IMR-90 (cell line): ENCODE results near the gene COL4A1. TPM values are rescaled to one million over a fixed set of nuclear protein-coding genes. Genes with fewer than 3 reads are reported as not detected.
A peak's percentile ranks its signal among the peaks of the same experiment; 100 is the strongest.

Source experiments
- ATAC-seq: fragments of 200-7000 bp; cut with Tn5 transposase; 2 replicates; pipeline ENCODE4 v1.9.1; 2020; ENCODE audit warnings: low read depth, mild to moderate bottlenecking, moderate library complexity
- BruUV-seq: library from RNA; stranded (reverse); fragments of 400-500 nt; replicated peaks from 2 replicates; lab custom pipeline; 2021; lab: Mats Ljungman, UMichigan
- CTCF ChIA-PET: fragments of 300-600 bp; formaldehyde crosslinking; extraction: SDS; loops from one replicate; lab custom pipeline; 2021; ENCODE audit warnings: antibody characterized with exemption; lab: Yijun Ruan, JAX
- POLR2A ChIA-PET: fragments of 300-600 bp; sonication (Branson Sonifier 250); formaldehyde crosslinking; loops from one replicate; lab custom pipeline; 2022; ENCODE audit warnings: antibody characterized with exemption; ENCODE audit not compliant: unreplicated experiment; lab: Charles Lee
- DNase-seq: peaks from one replicate; pipeline ENCODE4 v3.0.0; 2013
- H2AFZ ChIP-seq: replicated peaks from 2 replicates; pipeline ENCODE3; 2013; ENCODE audit warnings: low read length, mild to moderate bottlenecking; ENCODE audit not compliant: poor library complexity
- H2AK5ac ChIP-seq: 2 replicates; pipeline ENCODE4 v1.6.1; 2013; ENCODE audit warnings: low read depth, low read length, inconsistent platforms
- H2AK9ac ChIP-seq: replicated peaks from 2 replicates; pipeline ENCODE3; 2013; ENCODE audit warnings: mild to moderate bottlenecking, low read depth, low read length, moderate library complexity; ENCODE audit not compliant: poor library complexity
- H2BK120ac ChIP-seq: 2 replicates; pipeline ENCODE4 v1.6.1; 2013; ENCODE audit warnings: low read depth, low read length, inconsistent platforms
- H2BK15ac ChIP-seq: 3 replicates; pipeline ENCODE4 v1.6.1; 2013; ENCODE audit warnings: low read depth, low read length, inconsistent platforms
- H2BK20ac ChIP-seq: 2 replicates; pipeline ENCODE4 v1.6.1; 2013; ENCODE audit warnings: low read depth, mild to moderate bottlenecking, inconsistent platforms, low read length, moderate library complexity
- H2BK5ac ChIP-seq: 2 replicates; pipeline ENCODE4 v1.6.1; 2013; ENCODE audit warnings: mild to moderate bottlenecking, low read depth, low read length, inconsistent platforms; ENCODE audit not compliant: poor library complexity, severe bottlenecking
- H3K14ac ChIP-seq: replicated peaks from 2 replicates; pipeline ENCODE4 v1.6.1; 2013; ENCODE audit warnings: low read depth, low read length, inconsistent platforms
- H3K18ac ChIP-seq: 2 replicates; pipeline ENCODE4 v1.6.1; 2013; ENCODE audit warnings: low read depth, low read length, control low read depth
- H3K23ac ChIP-seq: 2 replicates; pipeline ENCODE4 v1.6.1; 2013; ENCODE audit warnings: low read depth, low read length, inconsistent platforms
- H3K27ac ChIP-seq: 2 replicates; pipeline ENCODE4 v1.5.1; 2013; ENCODE audit warnings: mild to moderate bottlenecking, control low read depth, low read length; ENCODE audit not compliant: insufficient read depth
- H3K27me3 ChIP-seq: 2 replicates; pipeline ENCODE4 v1.6.1; 2013; ENCODE audit warnings: low read length; ENCODE audit not compliant: control insufficient read depth, insufficient read depth
- H3K36me3 ChIP-seq: 2 replicates; pipeline ENCODE4 v1.6.1; 2013; ENCODE audit warnings: low read length, mixed read lengths; ENCODE audit not compliant: control insufficient read depth, insufficient read depth
- H3K4ac ChIP-seq: 2 replicates; pipeline ENCODE4 v1.6.1; 2013; ENCODE audit warnings: low read depth, low read length, inconsistent platforms
- H3K4me1 ChIP-seq: 2 replicates; pipeline ENCODE4 v1.6.1; 2013; ENCODE audit warnings: low read length, mixed read lengths; ENCODE audit not compliant: control insufficient read depth, insufficient read depth
- H3K4me2 ChIP-seq: 2 replicates; pipeline ENCODE4 v1.6.1; 2013; ENCODE audit warnings: low read depth, mild to moderate bottlenecking, control low read depth, low read length, moderate library complexity
- H3K4me3 ChIP-seq: 2 replicates; pipeline ENCODE4 v1.5.1; 2013; ENCODE audit warnings: low read depth, mild to moderate bottlenecking, control low read depth, low read length, moderate library complexity; ENCODE audit not compliant: insufficient read depth
- H3K56ac ChIP-seq: 2 replicates; pipeline ENCODE4 v1.6.1; 2013; ENCODE audit warnings: low read length, inconsistent platforms; ENCODE audit not compliant: insufficient read depth; ENCODE audit errors: extremely low read depth
- H3K79me1 ChIP-seq, 2 experiments: 2 replicates each; pipeline ENCODE4 v1.6.1; 2013; ENCODE audit warnings: low read length in 2 of 2, inconsistent platforms in 1 of 2, low read depth in 1 of 2
- H3K9ac ChIP-seq: 2 replicates; pipeline ENCODE4 v1.6.1; 2013; ENCODE audit warnings: low read depth, low read length, control low read depth
- H3K9me1 ChIP-seq: 2 replicates; pipeline ENCODE4 v1.6.1; 2013; ENCODE audit warnings: low read length, inconsistent platforms; ENCODE audit not compliant: insufficient read depth
- H3K9me3 ChIP-seq: 2 replicates; pipeline ENCODE4 v1.6.1; 2013; ENCODE audit warnings: low read length; ENCODE audit not compliant: control insufficient read depth, insufficient read depth
- H4K20me1 ChIP-seq: 2 replicates; pipeline ENCODE4 v1.6.1; 2013; ENCODE audit warnings: low read length, inconsistent platforms; ENCODE audit not compliant: insufficient read depth
- H4K5ac ChIP-seq: 2 replicates; pipeline ENCODE4 v1.6.1; 2013; ENCODE audit warnings: mild to moderate bottlenecking, low read depth, low read length, control low read depth
- H4K8ac ChIP-seq, 2 experiments: 2 replicates each; pipeline ENCODE4 v1.6.1; 2013; ENCODE audit warnings: low read depth in 2 of 2, low read length in 2 of 2, control low read depth in 1 of 2, inconsistent platforms in 1 of 2
- H4K91ac ChIP-seq: 2 replicates; pipeline ENCODE4 v1.6.1; 2013; ENCODE audit warnings: low read depth, low read length, inconsistent platforms; ENCODE audit not compliant: insufficient read depth
- CHD1 ChIP-seq: IDR thresholded peaks from 2 replicates; pipeline ENCODE4 v1.6.1; 2012; ENCODE audit warnings: low read depth, low read length, improper control_type of control experiment
- FOS ChIP-seq: fragments of 150-350 bp; IDR thresholded peaks from 2 replicates; pipeline ENCODE4 v1.6.1; 2016; ENCODE audit warnings: low read depth, low read length
- MAFK ChIP-seq: IDR thresholded peaks from 2 replicates; pipeline ENCODE4 v1.6.1; 2012; ENCODE audit warnings: low read depth, low read length, improper control_type of control experiment
- NFE2L2 ChIP-seq: fragments of 150-350 bp; IDR thresholded peaks from 2 replicates; pipeline ENCODE4 v1.6.1; 2016; ENCODE audit warnings: low read depth, mild to moderate bottlenecking, low read length
- RCOR1 ChIP-seq: IDR thresholded peaks from 2 replicates; pipeline ENCODE4 v1.6.1; 2012; ENCODE audit warnings: mild to moderate bottlenecking, low read length, improper control_type of control experiment; ENCODE audit not compliant: insufficient replicate concordance
- USF2 ChIP-seq: fragments of 150-350 bp; IDR thresholded peaks from 2 replicates; pipeline ENCODE4 v1.6.1; 2017; ENCODE audit warnings: mild to moderate bottlenecking, antibody characterized with exemption, low read length, low read depth
- WGBS, 2 experiments: methylation state at CpG; one replicate each; pipeline versions ENCODE4 v1.1.5 to v1.1.7; 2013; ENCODE audit warnings: missing lambda C conversion rate in 2 of 2; ENCODE audit not compliant: insufficient read length in 1 of 2; ENCODE audit errors: extremely low coverage in 2 of 2; 5-methylcytosine and 5-hydroxymethylcytosine counted together
- dilution Hi-C: fragments of 300-500 bp; cut with HindIII; formaldehyde crosslinking; loops from one replicate; pipeline ENCODE4 v1.14.3; 2018; ENCODE audit warnings: low sequenced_read_pairs; ENCODE audit not compliant: unreplicated experiment
- in situ Hi-C: fragments of 300-500 bp; cut with MboI; formaldehyde crosslinking; loops from 3 replicates; pipeline ENCODE4 v1.14.3; 2019; ENCODE audit warnings: low sequenced_read_pairs, inconsistent platforms, mixed read lengths
- intact Hi-C: fragments of 100-400 bp; cut with micrococcal nuclease; formaldehyde crosslinking; loops from 2 replicates; pipeline ENCODE4 v1.10.0; 2022
- polyA plus RNA-seq, 3 experiments: library from polyadenylated mRNA; depleted of rRNA; stranded (reverse); fragments of >200 nt; gene quantifications; 2 replicates each; pipeline ENCODE4 v1.2.3, GENCODE V29; 2012; ENCODE audit warnings: low replicate concordance in 1 of 3
- total RNA-seq: library from RNA; depleted of rRNA; stranded (reverse); fragments of >200 nt; gene quantifications from 2 replicates; pipeline ENCODE4 v1.2.3, GENCODE V29; 2012

COL4A1 gene
- total and polyA plus RNA-seq, 2 of the 4 experiments (the other 2 are of a cell fraction): 230 to 337 TPM

- TF ChIP-seq RCOR1: no peak
These were observed 199.2 kb downstream of the COL4A1 start (continued) for GRCh38 chr13:110107568-110108347.

- DNase-seq: no peak
- no TSS peak for BruUV-seq
- H2BK20ac ChIP-seq: peak overlapping the region; percentile 36; the same call in 1 of the 2 replicates
- H3K9ac ChIP-seq: no peak overlapping the region
- no peak; the same call in 1 of the 2 replicates for ATAC-seq
- H3K27ac ChIP-seq: no peak overlapping the region
- no peaks in the 10 kb centered on the region for H4K20me1 ChIP-seq
- H4K5ac ChIP-seq: no peak overlapping the region
- H4K91ac ChIP-seq: peak overlapping the region; percentile 29; the same call in 1 of the 2 replicates
- POLR2A ChIA-PET: no interaction called here
- H3K4me2 ChIP-seq: no peak overlapping the region
- no peaks in the 10 kb centered on the region for H3K27me3 ChIP-seq
- no peak overlapping the region for H3K14ac ChIP-seq
- no peak overlapping the region for H2AK9ac ChIP-seq
- H3K79me1 ChIP-seq: no peaks in the 10 kb centered on the region; a peak in 1 of 4 replicates
- H2BK120ac ChIP-seq: peak overlapping the region; percentile 43
- peaks cover 9% of the 10 kb centered on the region for H3K4me1 ChIP-seq
- 94% methylated on average over 3 of the region's 7 CpGs; no CpG with 5 or more reads in 1 of the 2 experiments for WGBS, 2 experiments
- H2AK5ac ChIP-seq: peak overlapping the region; percentile 7; the same call in 1 of the 2 replicates
- H2AFZ ChIP-seq: peak overlapping the region; percentile 39
- no peaks in the 10 kb centered on the region for H3K36me3 ChIP-seq
- H3K18ac ChIP-seq: no peak overlapping the region; the same call in 1 of the 2 replicates
- intact Hi-C loops: loop anchor here (5.0 kb wide), 3 partner anchors 89 to 1189 kb away; no protein-coding TSS in a partner anchor
- H2BK5ac ChIP-seq: no peak overlapping the region
- dilution Hi-C loops: loop anchor here (25.0 kb wide), 1 partner anchor 319 kb away; the partner anchor contains the start of gene IRS2
- peaks cover 5% of the 10 kb centered on the region; the same call in 1 of the 2 replicates for H3K9me3 ChIP-seq
- H3K9me1 ChIP-seq: peaks cover 7% of the 10 kb centered on the region
- H4K8ac ChIP-seq: no peak overlapping the region
- H3K4ac ChIP-seq: peak overlapping the region; percentile 11
- H3K56ac ChIP-seq: no peak overlapping the region
- CTCF ChIA-PET: interaction anchor here (1.0 to 1.2 kb wide), 2 partner anchors 9 to 316 kb away, joined by 3 to 4 read pairs; no protein-coding TSS in a partner anchor
- H3K4me3 ChIP-seq: no peak overlapping the region
- 0 out of 2 replicates have a peak overlapping the region, but pooled peaks have one; percentile 8 for H3K23ac ChIP-seq
- in situ Hi-C loops: loop anchor here (5.0 to 25.0 kb wide), 4 partner anchors 319 to 1144 kb away; partner anchors contain the start of gene IRS2
- TF ChIP-seq FOS (no peak), USF2 (no peak), MAFK (no peak), CHD1 (no peak), NFE2L2 (no peak)
- peak overlapping the region; percentile 25; the same call in 1 of the 3 replicates for H2BK15ac ChIP-seq
These were observed 200.2 kb downstream of the COL4A1 start for GRCh38 chr13:110106726-110107125.
